Melanocyte of skin (primary cell): ENCODE measurements around the gene FANCF. TPM values are rescaled to one million over a fixed set of nuclear protein-coding genes. Genes with fewer than 3 reads are reported as not detected.

Experiments
- total RNA-seq, 2 donors: library from RNA; depleted of rRNA; stranded (reverse); fragments of >200 nt; gene quantifications; 2 replicates each; pipeline ENCODE4 v1.2.3, GENCODE V29; 2012

FANCF gene, protein sequence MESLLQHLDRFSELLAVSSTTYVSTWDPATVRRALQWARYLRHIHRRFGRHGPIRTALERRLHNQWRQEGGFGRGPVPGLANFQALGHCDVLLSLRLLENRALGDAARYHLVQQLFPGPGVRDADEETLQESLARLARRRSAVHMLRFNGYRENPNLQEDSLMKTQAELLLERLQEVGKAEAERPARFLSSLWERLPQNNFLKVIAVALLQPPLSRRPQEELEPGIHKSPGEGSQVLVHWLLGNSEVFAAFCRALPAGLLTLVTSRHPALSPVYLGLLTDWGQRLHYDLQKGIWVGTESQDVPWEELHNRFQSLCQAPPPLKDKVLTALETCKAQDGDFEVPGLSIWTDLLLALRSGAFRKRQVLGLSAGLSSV
- 10 to 100 TPM; 13.1 to 16.7 TPM for total RNA-seq

DNA sequence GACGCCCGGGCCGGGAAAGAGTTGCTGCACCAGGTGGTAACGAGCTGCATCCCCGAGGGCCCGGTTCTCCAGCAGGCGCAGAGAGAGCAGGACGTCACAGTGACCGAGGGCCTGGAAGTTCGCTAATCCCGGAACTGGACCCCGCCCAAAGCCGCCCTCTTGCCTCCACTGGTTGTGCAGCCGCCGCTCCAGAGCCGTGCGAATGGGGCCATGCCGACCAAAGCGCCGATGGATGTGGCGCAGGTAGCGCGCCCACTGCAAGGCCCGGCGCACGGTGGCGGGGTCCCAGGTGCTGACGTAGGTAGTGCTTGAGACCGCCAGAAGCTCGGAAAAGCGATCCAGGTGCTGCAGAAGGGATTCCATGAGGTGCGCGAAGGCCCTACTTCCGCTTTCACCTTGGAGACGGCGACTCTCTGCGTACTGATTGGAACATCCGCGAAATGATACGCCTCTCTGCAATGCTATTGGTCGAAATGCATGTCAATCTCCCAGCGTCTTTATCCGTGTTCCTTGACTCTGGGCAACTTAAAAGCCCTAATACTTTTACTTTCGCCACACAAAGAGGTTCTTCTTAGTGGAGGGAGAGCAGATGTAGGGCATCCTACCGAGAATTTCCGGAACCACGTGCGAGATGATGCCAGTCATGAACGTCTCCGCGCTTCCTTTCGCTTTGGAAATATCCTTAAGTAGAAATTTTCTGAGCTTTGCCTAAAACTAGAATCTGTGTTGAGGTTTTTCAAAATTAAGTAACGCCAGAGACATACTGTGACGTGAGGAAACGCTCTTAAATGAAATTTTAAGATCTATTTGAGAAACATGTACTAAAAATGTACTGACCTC, at the start of gene FANCF:
FANCF (minus strand) TSS at position 376 of the 840 bp plus-strand sequence; CDS start at position 363, 13 bp downstream.

DNA sequence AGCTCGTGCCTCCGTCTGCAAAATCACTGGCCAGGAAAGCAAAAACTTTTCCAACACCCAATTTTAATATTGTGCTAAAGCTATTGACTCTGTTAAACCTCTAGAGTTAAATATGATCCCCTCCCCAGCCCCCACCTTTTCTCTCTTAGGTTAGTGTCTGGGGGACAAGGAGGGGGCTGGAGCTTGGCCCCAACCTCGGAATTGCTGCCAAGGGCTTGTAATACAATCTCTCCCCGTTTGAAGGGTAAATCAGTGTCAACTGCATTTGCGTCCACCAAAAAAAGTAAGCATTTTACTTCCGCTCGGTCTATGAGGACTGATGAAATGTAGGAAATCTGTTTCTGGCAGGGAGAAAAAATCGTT, 40.7 kb upstream of the FANCF start, which contains the start of gene GAS2:
GAS2 (plus strand) TSS at position 287 of the 363 bp plus-strand sequence. CDS start 8,259 bp downstream, outside the sequence.

Other genes with a start within 250 kb of the FANCF start
- 1 to 10 TPM; 2.0 to 2.4 TPM for gene GAS2, start 40.8 kb upstream of the FANCF start, total RNA-seq
- gene SVIP, start 204.0 kb upstream of the FANCF start, total RNA-seq = 10 to 100 TPM in 1 of 2 donors, 1 to 10 TPM in 1; 7.6 to 13.7 TPM
- not detected for gene CCDC179, start 234.7 kb upstream of the FANCF start, total RNA-seq